Measurements from ENCODE around the gene FBXL20.

GRCh38 chr17:39221572-39221971, 179.9 kb downstream of the FBXL20 start:
- no peak for TF ChIP-seq CTCF (IDR thresholded peaks at IDR 0.05)
- TF ChIP-seq POLR2A (IDR thresholded peaks at IDR 0.05): no peak
